GM10266 (cell line): ENCODE data around the gene KAZN.

Source experiments
- DNase-seq: peaks from one replicate; pipeline ENCODE4 v3.0.0; 2012; ENCODE audit errors: extremely low spot score
- CTCF ChIP-seq: IDR thresholded peaks from 2 replicates; pipeline ENCODE4 v1.5.1; 2012; ENCODE audit warnings: mild to moderate bottlenecking, low read depth; ENCODE audit not compliant: control insufficient read depth, insufficient read depth; ENCODE audit errors: missing control alignments

Gene KAZN

DNA sequence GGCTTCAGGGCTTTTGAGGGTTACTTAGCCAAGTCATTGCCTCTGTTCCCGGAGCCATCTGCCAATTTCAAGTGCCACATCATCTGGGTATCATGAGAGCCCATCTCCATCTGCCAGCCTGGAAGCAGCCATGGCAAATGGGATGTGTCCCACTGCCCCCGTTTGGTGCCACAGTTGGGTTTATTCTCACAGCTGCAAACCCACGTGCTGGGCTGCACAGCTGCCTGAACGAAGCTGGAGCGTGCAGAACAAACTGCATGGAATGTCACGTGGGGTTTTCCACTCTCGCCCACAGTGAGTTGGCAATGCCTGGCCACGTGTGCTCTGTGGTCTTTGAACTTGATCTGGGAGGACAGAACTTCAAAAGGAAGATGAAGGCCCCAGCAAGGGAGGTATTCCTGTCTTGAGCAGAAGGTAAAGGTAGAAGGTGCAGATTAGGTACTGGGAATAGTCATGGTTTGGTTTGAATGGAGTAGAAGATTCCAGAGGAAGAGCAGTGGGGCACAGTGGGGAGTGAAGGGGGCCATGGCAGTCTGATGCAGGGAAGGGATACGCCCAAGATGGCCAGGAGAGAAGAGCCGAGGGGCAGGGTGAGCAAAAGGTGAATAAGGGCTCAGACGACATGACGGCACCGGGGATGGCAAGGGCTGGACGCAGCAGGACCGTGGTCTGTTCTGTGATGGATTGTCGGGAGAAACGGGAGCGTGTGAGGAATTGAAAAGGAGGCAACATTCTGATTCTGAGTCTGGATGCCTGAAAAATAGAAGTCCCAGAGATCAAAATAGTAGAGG, 222.0 kb downstream of the KAZN start:
- DNase-seq = no peak
- TF ChIP-seq CTCF = no peak

DNA sequence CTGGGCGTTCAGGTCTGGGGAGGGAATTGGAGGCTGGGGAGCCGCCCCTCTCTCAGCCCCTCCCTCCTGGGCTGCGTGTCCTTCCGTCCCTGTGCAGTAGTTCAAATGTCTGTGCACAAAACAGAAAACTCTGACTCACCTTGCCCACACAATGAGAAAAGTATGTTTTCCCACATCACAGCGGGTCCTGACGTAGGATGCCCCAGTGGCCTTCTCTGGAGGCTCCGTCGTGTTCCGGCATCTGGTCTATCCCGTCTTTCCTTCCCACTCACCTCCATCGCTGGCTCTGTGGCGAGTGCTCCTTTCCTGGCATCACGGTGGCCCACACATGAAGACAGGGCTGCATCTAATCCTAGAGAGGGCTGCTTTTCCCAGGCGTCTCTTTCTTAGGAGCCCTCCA, 224.0 kb downstream of the KAZN start:
- DNase-seq = no peak
- TF ChIP-seq CTCF = no peak

- DNase-seq = no peak
- TF ChIP-seq CTCF = no peak
Observed at GRCh38 chr1:14822996-14823395, 224.5 kb downstream of the KAZN start.

DNA sequence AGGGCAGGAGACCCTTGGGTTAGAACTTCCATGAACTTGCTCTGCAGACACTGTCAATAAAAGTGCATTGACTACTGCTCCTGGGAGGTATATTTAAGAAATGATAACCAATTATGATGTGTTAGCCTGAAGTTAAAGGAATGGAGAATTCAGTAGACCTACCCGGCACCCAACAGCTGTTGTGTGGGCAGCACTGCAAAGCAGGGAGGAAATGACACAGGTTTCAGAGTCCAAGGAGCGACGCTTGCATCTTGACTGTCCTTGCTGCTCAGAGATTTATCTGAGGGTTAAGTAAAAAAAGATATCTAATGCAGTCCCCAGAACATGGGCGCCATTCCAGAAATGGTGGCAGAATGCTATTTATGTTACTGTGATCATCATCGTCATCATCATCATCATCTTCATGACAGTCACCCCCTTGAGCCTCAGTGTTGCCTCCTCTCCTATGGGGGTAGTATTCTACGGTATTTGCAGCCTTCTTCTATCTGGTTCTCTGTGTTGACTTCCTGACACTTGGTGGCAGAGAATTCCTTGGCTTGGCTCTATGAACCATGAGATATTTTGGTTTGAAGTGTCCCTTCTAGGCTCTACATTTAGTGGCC, 225.9 kb downstream of the KAZN start:
- no peak for DNase-seq
- TF ChIP-seq CTCF = no peak

- no peak for TF ChIP-seq CTCF
- no peak for DNase-seq
Observed at GRCh38 chr1:14825396-14825795, 226.9 kb downstream of the KAZN start.

- DNase-seq = no peak
- TF ChIP-seq CTCF = no peak
Observed at GRCh38 chr1:14826172-14826636, 227.7 kb downstream of the KAZN start.

GRCh38 chr1:14826731-14827326, 228.3 kb downstream of the KAZN start:
- DNase-seq = no peak
- TF ChIP-seq CTCF = no peak
